ENCODE measurements around the gene SPINK5.
"Not testable (repeated sequence)": the region's sequence is repeated elsewhere in the genome, so short reads cannot be mapped to it uniquely, and the experiment has no call there.

SPINK5 gene

DNA sequence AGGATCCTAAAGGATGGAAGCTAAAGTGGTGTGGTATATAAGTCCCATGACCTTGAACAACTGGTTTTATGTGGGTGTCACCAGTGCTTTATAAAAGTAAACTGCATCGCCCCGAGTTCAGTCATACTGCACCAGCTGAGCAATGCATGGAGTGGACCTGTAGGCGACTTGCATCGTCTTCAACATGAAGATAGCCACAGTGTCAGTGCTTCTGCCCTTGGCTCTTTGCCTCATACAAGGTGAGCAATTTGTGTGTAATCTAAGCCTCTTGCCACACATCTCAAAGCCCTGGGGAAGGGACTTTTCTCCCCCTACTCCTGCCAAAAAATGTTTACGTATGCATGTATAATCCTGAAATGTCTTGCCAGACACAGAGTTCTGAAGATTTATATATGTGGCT lies at the start of gene SPINK5:
Gene SPINK5, plus strand, starts transcription at position 120 of the 400 bp plus-strand sequence. Its CDS starts 65 bp downstream, at position 185.
- FAIRE-seq: no peak

GRCh38 chr5:148014276-148014675 lies 49.5 kb upstream of the SPINK5 start:
- no peak for FAIRE-seq

- no peak for FAIRE-seq
Measured at GRCh38 chr5:148020257-148020988, 43.4 kb upstream of the SPINK5 start.

DNA sequence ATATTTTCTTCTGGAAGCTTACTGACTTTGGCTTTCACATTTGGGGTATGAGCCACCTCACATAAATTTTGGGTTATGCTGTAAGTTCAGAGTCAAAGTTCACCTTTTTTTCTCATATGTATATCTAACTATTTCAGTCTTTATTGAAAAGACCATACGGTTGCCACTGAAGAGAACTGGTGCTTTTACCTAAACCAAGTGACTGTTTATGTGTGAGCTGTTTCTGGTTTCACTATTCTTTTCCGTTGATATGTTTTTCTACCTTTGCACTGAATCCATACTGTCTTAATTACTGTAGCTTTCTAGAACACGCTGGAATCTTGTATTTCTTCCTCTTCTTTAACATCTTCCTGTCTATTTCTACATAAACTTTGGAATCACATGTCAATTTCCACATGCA lies 36.3 kb upstream of the SPINK5 start:
- no peak for FAIRE-seq

DNA sequence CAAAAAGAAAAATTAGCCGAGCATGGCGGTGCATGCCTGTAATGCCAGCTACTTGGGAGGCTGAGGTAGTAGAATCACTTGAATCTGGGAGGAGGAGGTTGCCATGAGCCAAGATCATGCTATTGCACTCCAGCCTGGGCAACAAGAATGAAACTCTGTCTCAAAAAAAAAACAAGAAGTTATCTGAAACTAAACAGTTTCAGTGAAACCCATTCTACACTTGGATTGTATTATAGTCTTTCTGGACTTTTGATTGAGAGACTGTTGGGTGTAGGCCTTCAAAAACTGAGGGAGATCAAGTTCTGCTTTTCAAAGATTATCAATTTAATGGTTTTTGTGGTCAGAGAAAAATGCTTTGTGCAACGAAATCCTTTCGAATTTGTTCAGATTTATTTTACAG lies 34.6 kb upstream of the SPINK5 start:
- FAIRE-seq: no peak

GRCh38 chr5:148033134-148033533 lies 30.6 kb upstream of the SPINK5 start:
- FAIRE-seq: no peak

DNA sequence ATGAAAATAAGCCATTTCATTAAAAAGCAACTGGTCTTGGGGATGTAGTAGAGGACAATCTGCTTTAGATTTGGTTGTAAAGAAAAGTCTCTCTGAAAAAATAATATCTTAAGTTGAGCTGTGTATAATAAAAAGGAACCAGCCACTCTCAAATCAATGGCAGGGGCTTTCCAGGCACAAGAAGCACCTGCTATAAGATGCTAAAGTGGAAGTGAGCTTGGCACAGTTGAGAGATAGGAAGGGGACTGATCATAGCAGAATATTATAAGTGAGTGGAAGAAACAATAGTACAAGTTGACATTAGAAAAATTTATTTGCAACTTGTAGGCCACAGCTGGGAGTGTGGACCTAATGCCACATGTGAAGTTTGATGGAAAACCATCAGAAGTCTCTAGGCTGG lies 28.1 kb upstream of the SPINK5 start:
- FAIRE-seq: no peak

GRCh38 chr5:148042881-148043280 lies 20.9 kb upstream of the SPINK5 start:
- FAIRE-seq: no peak

DNA sequence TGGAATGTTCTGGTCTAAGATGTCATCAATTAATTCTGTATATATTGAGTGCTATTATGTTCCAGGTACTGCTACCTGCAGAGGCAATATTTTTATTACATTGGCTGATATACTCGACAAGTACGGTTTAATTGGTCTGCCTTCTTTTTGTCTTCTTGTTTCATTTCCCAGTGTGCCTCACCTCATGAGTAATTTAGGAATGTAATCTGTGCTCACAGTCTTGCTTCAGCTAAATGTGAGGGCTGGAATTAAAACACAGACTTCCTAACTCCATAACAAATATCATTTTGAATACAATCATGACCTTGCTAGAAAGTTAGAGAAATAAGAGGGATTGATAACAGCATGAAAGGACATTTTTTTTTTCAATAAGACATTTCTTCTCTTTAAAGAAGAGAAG lies 20.1 kb upstream of the SPINK5 start:
- no peak for FAIRE-seq

GRCh38 chr5:148055160-148055559 lies 8.6 kb upstream of the SPINK5 start:
- not testable (repeated sequence) for FAIRE-seq

- no peak for FAIRE-seq
Measured at GRCh38 chr5:148060309-148060708, 3.5 kb upstream of the SPINK5 start.

GRCh38 chr5:148060881-148061280 lies 2.9 kb upstream of the SPINK5 start:
- no peak for FAIRE-seq

DNA sequence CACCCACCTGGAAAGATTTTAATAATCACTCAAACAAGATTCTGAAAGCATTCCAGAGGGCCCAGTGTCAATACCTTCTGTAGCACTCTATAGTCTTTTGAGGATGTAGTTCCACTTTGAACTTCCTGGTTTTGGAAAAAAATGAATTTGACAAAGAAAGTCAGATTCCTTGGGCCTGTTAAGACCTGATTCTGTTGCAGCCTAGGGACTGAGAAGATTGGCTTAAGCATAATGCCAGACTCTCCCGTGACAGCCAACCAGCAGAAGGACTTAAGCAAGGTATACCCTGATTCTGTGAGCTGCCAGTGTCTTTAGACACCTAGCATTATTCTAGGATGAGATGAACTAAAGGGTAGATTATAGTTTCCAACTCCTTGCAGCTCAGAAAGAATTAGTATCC lies 6.8 kb downstream of the SPINK5 start:
- no peak for FAIRE-seq

DNA sequence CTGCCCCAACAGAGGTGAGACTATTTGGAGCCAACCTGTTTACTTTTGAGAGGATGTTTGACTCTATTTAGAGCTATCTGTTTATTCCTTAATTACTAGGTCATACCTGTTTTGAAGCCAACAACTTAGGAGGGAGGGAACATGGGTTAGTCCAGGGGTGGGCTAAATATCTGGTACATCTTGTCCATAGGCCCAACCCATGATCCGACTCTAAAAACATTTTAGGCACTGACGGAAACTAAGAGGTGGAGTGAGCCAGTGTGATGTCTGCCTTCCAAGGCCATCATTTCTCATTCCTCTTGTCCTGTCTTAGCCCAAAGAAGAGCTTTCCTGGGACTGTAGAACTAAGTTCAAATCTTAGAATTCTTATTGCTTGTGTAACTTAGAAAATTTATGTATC lies 8.4 kb downstream of the SPINK5 start:
- no peak for FAIRE-seq

DNA sequence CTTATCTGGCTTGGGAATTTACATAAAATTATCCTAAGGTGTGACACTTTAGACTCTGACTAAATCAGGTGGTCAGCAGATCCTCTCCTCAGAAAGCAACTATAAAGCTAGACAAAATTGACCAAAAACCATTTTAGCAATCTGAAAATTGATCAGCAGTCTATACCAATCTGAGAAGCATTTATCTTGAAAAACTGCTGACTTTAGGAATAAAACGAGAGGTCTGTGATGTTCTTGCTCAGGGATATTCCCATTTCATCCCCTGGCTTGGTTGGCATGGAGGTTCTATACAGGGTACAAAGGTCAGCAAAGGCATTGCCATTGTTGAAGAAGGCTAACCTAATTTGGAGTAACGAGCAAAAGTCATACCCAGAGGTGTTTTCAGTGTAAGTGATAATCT lies 11.7 kb downstream of the SPINK5 start:
- FAIRE-seq: no peak

GRCh38 chr5:148083203-148083602 lies 19.4 kb downstream of the SPINK5 start:
- FAIRE-seq: no peak

GRCh38 chr5:148084269-148084668 lies 20.5 kb downstream of the SPINK5 start:
- FAIRE-seq: no peak

GRCh38 chr5:148085310-148085709 lies 21.5 kb downstream of the SPINK5 start:
- no peak for FAIRE-seq

DNA sequence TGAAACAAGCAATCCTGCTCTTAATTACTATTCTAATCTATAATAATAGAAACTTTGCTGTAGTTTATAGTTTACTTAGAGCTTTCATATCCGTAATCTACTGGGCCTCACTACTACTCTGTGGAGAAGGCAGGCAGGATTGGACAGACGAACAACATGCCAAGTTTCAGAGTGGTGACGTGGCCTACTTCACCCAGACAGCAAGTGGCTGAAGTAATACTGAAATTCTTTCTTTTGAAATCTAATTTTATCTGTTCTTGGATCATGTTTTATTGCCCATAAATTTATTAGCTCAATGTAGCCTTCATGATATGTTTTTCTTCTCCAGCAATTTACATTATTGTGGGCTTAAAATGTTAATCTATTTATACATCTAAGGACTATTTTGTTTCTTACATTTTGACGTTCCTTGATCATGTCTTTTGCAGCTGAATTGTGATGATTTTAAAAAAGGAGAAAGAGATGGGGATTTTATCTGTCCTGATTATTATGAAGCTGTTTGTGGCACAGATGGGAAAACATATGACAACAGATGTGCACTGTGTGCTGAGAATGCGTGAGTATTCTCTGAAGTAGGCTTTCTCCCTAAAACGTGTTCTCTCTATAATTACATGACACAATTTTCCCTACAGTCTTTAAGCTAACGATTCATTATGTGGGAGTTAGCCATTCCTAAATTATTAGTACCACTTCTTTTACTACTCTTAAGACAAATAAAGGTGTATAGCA lies 22.4 kb downstream of the SPINK5 start:
- FAIRE-seq: no peak

GRCh38 chr5:148090146-148090772 lies 26.5 kb downstream of the SPINK5 start:
- FAIRE-seq: no peak

DNA sequence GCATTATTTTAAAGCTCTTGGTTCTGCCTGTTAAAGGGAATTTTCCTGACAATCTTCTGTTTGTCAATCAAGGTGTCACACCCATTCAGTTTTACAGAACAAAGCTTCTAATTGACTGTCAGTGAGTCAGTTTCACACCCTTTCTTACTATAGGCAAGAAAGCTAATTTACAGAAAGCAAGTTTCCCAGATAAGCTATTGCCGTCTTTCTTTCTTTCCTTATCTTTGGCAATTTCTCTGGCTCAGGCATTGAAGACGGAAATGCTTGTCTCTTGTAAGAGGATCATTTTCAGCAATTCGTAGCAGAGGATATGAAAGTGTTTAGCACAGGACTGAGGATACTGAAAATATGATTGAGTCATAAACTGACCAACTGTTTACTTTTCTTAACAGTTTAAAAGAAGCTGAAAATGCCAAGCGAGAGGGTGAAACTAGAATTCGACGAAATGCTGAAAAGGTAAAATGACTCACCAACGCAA lies 27.0 kb downstream of the SPINK5 start:
- FAIRE-seq: no peak

DNA sequence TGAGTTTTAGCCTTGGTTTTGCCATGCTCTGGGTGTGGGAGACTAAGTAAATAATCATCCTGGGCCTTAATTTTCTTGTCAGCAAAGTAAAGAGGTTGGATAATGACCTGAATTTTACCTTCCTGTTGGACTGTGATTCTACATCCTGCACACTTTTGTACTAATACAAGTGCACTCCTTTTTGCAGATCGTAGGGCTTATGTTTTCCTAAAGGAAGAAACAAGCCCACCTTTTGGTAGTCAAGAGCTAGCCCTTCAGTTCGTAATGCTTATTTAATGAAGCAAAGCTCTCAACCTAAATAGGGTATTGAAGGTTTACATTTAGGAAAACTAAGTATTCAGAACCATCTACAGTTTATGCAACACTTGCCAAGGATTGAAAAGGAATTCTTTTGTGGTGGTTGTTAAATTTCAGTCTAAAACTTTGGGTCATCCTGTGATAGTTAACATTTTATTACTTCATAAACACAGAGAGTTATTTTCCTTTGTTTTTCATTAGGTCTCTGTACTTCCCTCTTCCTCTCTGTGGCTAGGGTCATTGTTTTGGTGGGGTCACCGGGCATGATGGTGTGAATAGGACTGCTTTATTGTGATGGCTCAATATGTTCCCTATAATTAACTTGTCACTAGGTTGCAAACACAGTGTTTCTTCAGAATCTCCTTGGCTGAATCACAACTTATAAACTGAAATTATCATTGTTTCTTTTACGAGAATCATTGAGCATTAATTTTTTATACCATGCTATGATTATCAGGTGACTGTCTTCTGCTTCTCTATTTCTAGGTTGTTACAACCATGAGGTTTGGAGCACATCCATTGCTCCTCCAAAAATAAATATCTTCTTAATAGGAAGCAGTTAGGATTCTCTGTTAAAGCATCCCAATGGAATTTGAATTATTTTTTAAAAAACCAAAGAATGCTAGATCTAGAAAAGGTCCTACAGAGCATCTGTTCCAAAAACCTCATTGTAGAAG lies 28.5 kb downstream of the SPINK5 start:
- FAIRE-seq: no peak

DNA sequence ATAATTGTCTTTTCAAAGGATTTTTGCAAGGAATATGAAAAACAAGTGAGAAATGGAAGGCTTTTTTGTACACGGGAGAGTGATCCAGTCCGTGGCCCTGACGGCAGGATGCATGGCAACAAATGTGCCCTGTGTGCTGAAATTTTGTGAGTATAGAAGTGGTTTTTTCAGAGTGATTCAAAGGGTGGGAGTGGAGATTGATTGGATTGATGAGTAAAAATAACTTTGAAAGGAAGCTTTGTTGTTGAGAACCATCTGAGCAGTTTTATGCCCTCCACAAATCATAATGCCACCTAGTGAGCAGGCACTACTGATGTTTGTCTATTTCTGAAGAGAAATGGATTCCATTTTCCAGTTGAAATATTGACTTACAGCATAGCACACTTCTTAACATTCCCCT lies 30.6 kb downstream of the SPINK5 start:
- FAIRE-seq: no peak
